ENCODE results near the gene WDR54.

GRCh38 chr2:74372674-74373073, 48.9 kb upstream of the WDR54 start:
- TF ChIP-seq, protein P1, sequence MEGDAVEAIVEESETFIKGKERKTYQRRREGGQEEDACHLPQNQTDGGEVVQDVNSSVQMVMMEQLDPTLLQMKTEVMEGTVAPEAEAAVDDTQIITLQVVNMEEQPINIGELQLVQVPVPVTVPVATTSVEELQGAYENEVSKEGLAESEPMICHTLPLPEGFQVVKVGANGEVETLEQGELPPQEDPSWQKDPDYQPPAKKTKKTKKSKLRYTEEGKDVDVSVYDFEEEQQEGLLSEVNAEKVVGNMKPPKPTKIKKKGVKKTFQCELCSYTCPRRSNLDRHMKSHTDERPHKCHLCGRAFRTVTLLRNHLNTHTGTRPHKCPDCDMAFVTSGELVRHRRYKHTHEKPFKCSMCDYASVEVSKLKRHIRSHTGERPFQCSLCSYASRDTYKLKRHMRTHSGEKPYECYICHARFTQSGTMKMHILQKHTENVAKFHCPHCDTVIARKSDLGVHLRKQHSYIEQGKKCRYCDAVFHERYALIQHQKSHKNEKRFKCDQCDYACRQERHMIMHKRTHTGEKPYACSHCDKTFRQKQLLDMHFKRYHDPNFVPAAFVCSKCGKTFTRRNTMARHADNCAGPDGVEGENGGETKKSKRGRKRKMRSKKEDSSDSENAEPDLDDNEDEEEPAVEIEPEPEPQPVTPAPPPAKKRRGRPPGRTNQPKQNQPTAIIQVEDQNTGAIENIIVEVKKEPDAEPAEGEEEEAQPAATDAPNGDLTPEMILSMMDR (IDR thresholded peaks at IDR 0.05) = no peak
- TF ChIP-seq POLR2A (IDR thresholded peaks at IDR 0.05) (no peak), POLR2AphosphoS5 (IDR thresholded peaks at IDR 0.05) (no peak), EP300 (IDR thresholded peaks at IDR 0.05) (no peak)

Measured in sigmoid colon (tissue), 4 donors.